Suprapubic skin (tissue), 3 donors: ENCODE data around the gene CACNA1D.

Source experiments
- CTCF ChIP-seq, 2 donors: fragments of 200-600 bp in 1 of 2; fragments of 450-650 bp in 1 of 2; sonication (generic) in 1 of 2; IDR thresholded peaks; one replicate each; pipeline ENCODE4 v1.5.1; 2016 to 2019; ENCODE audit warnings: antibody characterized with exemption in 2 of 2, mild to moderate bottlenecking in 1 of 2, moderate library complexity in 1 of 2
- POLR2A ChIP-seq, 2 donors: fragments of 450-650 bp; IDR thresholded peaks; one replicate each; pipeline ENCODE4 v1.6.1; 2017; ENCODE audit warnings: antibody characterized with exemption in 2 of 2, mild to moderate bottlenecking in 2 of 2, moderate library complexity in 2 of 2

GRCh38 chr3:53729618-53730017, 235.2 kb downstream of the CACNA1D start:
- TF ChIP-seq CTCF (IDR thresholded peaks at IDR 0.05) (no peak), POLR2A (IDR thresholded peaks at IDR 0.05) (no peak)
